ENCODE results near the gene ZFYVE19. TPM values are rescaled to one million over a fixed set of nuclear protein-coding genes. Genes with fewer than 3 reads are reported as not detected.

Gene ZFYVE19
- total RNA-seq, 4 donors from 2014 or later = 61.2 to 91.6 (median 69.9) TPM

- H3K36me3 ChIP-seq = no peaks in the 10 kb centered on the region
- H3K4me1 ChIP-seq = peaks cover 11 to 55% (median 43%) of the 10 kb centered on the region in 4 donors
- TF ChIP-seq POLR2AphosphoS5 (IDR thresholded peaks at IDR 0.05) = peak; percentile 82 to 87 (median 82)
- no peak for TF ChIP-seq EP300 (IDR thresholded peaks at IDR 0.05; ENCODE audit: low read depth)
- peak; percentile 26 to 63 (median 37) for TF ChIP-seq CTCF (IDR thresholded peaks at IDR 0.05)
- peak; percentile 71 for TF ChIP-seq POLR2A (IDR thresholded peaks at IDR 0.05)
- no peaks in the 10 kb centered on the region for H3K9me3 ChIP-seq
- WGBS, 2 donors (ENCODE audit: low coverage in 1 of 2) = 0% methylated on average over 48 of the region's 75 CpGs; no CpG with 5 or more reads in 1 of the 2 donors
- intact Hi-C loops (cut with DNase I; ENCODE audit: low total_unique reads) (no loop called here), in situ Hi-C loops (cut with MboI; ENCODE audit: low pct_ligation_motif_present in 1 of 4, low pct_unique_long_range_greater_than_20kb in 1 of 4, low sequenced_read_pairs in 3 of 4) (loop anchor here in 1 of 4 donors (25.0 kb wide), 1 partner anchor 177 kb away; the partner anchor contains the start of gene KNL1)
- H3K4me3 ChIP-seq = peak within 1 kb of the TSS; percentile 39 to 62 (median 46)
- DNase-seq = peak; percentile 90
- peak within 1 kb of the TSS; percentile 85 to 89 (median 86) for H3K27ac ChIP-seq
- no peaks in the 10 kb centered on the region for H3K27me3 ChIP-seq
Observed at GRCh38 chr15:40763801-40764628, 42.9 kb upstream of the ZFYVE19 start, which contains the start of gene GCHFR. Gene GCHFR, plus strand, starts transcription at chr15:40764068. Its CDS starts 113 bp downstream, at chr15:40764181.

DNA sequence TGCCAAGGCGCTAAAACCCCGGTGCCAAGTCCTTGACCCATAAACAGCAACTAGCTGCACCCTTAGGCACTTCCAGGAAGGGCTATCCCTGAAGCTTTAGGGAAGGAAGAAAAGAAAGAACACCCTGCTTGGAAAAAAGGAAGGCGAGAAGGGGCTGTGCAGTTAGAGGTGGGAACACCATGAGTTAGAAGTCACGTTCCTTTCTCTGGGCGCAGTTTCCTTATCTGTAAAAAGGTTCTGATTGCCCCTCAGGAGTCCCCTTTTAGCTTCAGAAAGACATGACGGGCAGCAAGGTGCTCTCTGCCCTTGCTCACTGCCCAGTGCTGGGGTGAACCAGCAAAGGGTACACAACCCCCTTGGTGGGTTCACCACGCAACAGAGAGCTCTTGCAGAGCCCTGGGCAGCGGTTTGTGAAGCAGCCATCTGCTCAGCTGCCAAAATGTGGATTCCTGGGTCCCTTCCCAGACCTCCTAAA is 42.2 kb upstream of the ZFYVE19 start:
- DNase-seq = no peak
- 22 to 65% methylated on average over 2 to 8 of the region's 8 CpGs for WGBS, 2 donors (ENCODE audit: low coverage in 1 of 2)
- intact Hi-C loops (cut with DNase I; ENCODE audit: low total_unique reads) (no loop called here), in situ Hi-C loops (cut with MboI; ENCODE audit: low pct_ligation_motif_present in 1 of 4, low pct_unique_long_range_greater_than_20kb in 1 of 4, low sequenced_read_pairs in 3 of 4) (loop anchor here in 1 of 4 donors (25.0 kb wide), 1 partner anchor 177 kb away; the partner anchor contains the start of gene KNL1)
- peak overlapping the region; percentile 85 to 89 (median 86) for H3K27ac ChIP-seq
- H3K27me3 ChIP-seq = no peaks in the 10 kb centered on the region
- H3K9me3 ChIP-seq = no peaks in the 10 kb centered on the region
- no peaks in the 10 kb centered on the region for H3K36me3 ChIP-seq
- TF ChIP-seq POLR2AphosphoS5 (IDR thresholded peaks at IDR 0.05) (no peak), POLR2A (IDR thresholded peaks at IDR 0.05) (no peak)
- peak overlapping the region; percentile 39 to 62 (median 46) for H3K4me3 ChIP-seq
- H3K4me1 ChIP-seq = peaks cover 15 to 61% (median 49%) of the 10 kb centered on the region in 4 donors

GRCh38 chr15:40766194-40766815 is 40.6 kb upstream of the ZFYVE19 start:
- WGBS, 2 donors (ENCODE audit: low coverage in 1 of 2) = 81% methylated on average over 7 of the region's 7 CpGs; no CpG with 5 or more reads in 1 of the 2 donors
- no peaks in the 10 kb centered on the region for H3K27me3 ChIP-seq
- no peak for TF ChIP-seq EP300 (IDR thresholded peaks at IDR 0.05; ENCODE audit: low read depth)
- TF ChIP-seq POLR2A (IDR thresholded peaks at IDR 0.05) = no peak
- TF ChIP-seq POLR2AphosphoS5 (IDR thresholded peaks at IDR 0.05) = no peak
- TF ChIP-seq CTCF (IDR thresholded peaks at IDR 0.05) = no peak
- in situ Hi-C loops (cut with MboI; ENCODE audit: low pct_ligation_motif_present in 1 of 4, low pct_unique_long_range_greater_than_20kb in 1 of 4, low sequenced_read_pairs in 3 of 4) = loop anchor here in 1 of 4 donors (25.0 kb wide), 1 partner anchor 179 kb away; the partner anchor contains the start of gene KNL1
- H3K9me3 ChIP-seq = no peaks in the 10 kb centered on the region
- H3K4me1 ChIP-seq = peaks cover 20 to 74% (median 63%) of the 10 kb centered on the region in 4 donors
- no peak overlapping the region for H3K4me3 ChIP-seq
- no peaks in the 10 kb centered on the region for H3K36me3 ChIP-seq
- intact Hi-C loops (cut with DNase I; ENCODE audit: low total_unique reads) = no loop called here
- H3K27ac ChIP-seq = peak overlapping the region in 2 of 4 donors; percentile 88 to 89
- DNase-seq = no peak

- 94 to 97% methylated on average over 5 to 29 of the region's 32 CpGs for WGBS, 2 donors (ENCODE audit: low coverage in 1 of 2)
- Histone ChIP-seq H3K4me1 (peaks cover 20 to 74% (median 63%) of the 10 kb centered on the region in 4 donors), H3K4me3 (no peak overlapping the region), H3K36me3 (no peaks in the 10 kb centered on the region), H3K27me3 (no peaks in the 10 kb centered on the region), H3K9me3 (no peaks in the 10 kb centered on the region), H3K27ac (peak overlapping the region in 3 of 4 donors; percentile 77 to 88 (median 83))
- in situ Hi-C loops (cut with MboI; ENCODE audit: low pct_ligation_motif_present in 1 of 4, low pct_unique_long_range_greater_than_20kb in 1 of 4, low sequenced_read_pairs in 3 of 4) (loop anchor here in 1 of 4 donors (25.0 kb wide), 1 partner anchor 180 kb away; the partner anchor contains the start of gene KNL1), intact Hi-C loops (cut with DNase I; ENCODE audit: low total_unique reads) (no loop called here)
- DNase-seq = no peak
- TF ChIP-seq POLR2A (IDR thresholded peaks at IDR 0.05) (no peak), EP300 (IDR thresholded peaks at IDR 0.05; ENCODE audit: low read depth) (no peak), POLR2AphosphoS5 (IDR thresholded peaks at IDR 0.05) (no peak)
Observed at GRCh38 chr15:40766906-40767837, 39.7 kb upstream of the ZFYVE19 start.

Measured in transverse colon (tissue), 4 donors.